Stomach (tissue), 4 donors: Measurements from ENCODE around the gene BCAS1.

Experiments
- CTCF ChIP-seq, 7 experiments: fragments of 450-650 bp in 4 of 7; fragments of 200-600 bp in 3 of 7; sonication (generic) in 3 of 7; IDR thresholded peaks; one replicate each; pipeline ENCODE4 v1.5.1; 2016 to 2019; ENCODE audit warnings: antibody characterized with exemption in 7 of 7, control low read depth in 2 of 7, mild to moderate bottlenecking in 1 of 7
- EP300 ChIP-seq: sonication (generic); formaldehyde crosslinking; IDR thresholded peaks from one replicate; pipeline ENCODE4 v1.6.1; 2017; ENCODE audit warnings: antibody characterized with exemption
- POLR2A ChIP-seq, 4 donors: fragments of 450-650 bp; IDR thresholded peaks; one replicate each; pipeline ENCODE4 v1.6.1; 2016; ENCODE audit warnings: antibody characterized with exemption in 4 of 4, control low read depth in 2 of 4, mild to moderate bottlenecking in 1 of 4, moderate library complexity in 1 of 4
- POLR2AphosphoS5 ChIP-seq, 3 donors: sonication (generic); formaldehyde crosslinking; IDR thresholded peaks; one replicate each; pipeline ENCODE4 v1.6.1; 2016; ENCODE audit warnings: antibody characterized with exemption in 3 of 3

- TF ChIP-seq POLR2AphosphoS5 (IDR thresholded peaks at IDR 0.05) = no peak
- no peak for TF ChIP-seq POLR2A (IDR thresholded peaks at IDR 0.05)
- TF ChIP-seq CTCF (IDR thresholded peaks at IDR 0.05) = no peak
- TF ChIP-seq EP300 = no peak
Measured at GRCh38 chr20:54110457-54110856, 40.1 kb upstream of the BCAS1 start.
